ENCODE measurements around the gene MARK3.

DNA sequence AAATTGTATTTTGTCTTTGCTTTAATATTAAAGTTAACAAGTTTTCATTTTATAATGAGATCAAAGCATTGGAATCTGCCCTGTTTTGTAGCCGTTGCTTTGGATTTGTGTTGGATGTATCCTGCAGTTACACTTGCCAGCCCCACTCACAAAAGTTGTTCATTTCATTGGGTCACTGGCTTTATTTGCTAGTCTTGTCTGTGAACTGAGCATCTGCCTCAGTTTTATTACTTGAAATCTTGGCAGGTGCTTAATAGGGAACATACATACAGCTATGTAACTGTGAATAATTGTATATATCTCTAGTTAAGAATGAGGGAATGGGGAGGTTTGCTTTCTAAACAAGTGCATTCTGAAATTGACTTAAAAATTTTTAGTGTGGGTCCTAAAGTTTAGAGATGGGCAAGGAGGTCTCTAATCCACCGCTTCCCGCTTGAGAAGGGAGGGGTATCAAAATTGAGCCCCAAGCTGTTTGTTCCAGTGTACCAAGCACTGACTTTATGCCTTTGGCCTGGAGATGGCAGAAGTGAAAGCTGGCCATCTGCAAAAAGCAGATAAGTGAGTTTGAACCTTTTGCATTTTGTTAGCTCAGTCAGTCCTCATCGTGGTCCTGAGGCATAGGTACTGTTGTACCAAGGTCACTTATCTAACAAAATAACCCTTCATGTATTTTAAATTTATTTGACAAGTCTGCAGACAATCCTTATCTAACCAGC is 41.9 kb upstream of the MARK3 start:
- TF ChIP-seq POLR2A (IDR thresholded peaks at IDR 0.05): no peak
- TF ChIP-seq, protein P1, sequence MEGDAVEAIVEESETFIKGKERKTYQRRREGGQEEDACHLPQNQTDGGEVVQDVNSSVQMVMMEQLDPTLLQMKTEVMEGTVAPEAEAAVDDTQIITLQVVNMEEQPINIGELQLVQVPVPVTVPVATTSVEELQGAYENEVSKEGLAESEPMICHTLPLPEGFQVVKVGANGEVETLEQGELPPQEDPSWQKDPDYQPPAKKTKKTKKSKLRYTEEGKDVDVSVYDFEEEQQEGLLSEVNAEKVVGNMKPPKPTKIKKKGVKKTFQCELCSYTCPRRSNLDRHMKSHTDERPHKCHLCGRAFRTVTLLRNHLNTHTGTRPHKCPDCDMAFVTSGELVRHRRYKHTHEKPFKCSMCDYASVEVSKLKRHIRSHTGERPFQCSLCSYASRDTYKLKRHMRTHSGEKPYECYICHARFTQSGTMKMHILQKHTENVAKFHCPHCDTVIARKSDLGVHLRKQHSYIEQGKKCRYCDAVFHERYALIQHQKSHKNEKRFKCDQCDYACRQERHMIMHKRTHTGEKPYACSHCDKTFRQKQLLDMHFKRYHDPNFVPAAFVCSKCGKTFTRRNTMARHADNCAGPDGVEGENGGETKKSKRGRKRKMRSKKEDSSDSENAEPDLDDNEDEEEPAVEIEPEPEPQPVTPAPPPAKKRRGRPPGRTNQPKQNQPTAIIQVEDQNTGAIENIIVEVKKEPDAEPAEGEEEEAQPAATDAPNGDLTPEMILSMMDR (IDR thresholded peaks at IDR 0.05): no peak
